ENCODE measurements around the gene TRIM58. TPM values are rescaled to one million over a fixed set of nuclear protein-coding genes. Genes with fewer than 3 reads are reported as not detected.

The TRIM58 gene, protein sequence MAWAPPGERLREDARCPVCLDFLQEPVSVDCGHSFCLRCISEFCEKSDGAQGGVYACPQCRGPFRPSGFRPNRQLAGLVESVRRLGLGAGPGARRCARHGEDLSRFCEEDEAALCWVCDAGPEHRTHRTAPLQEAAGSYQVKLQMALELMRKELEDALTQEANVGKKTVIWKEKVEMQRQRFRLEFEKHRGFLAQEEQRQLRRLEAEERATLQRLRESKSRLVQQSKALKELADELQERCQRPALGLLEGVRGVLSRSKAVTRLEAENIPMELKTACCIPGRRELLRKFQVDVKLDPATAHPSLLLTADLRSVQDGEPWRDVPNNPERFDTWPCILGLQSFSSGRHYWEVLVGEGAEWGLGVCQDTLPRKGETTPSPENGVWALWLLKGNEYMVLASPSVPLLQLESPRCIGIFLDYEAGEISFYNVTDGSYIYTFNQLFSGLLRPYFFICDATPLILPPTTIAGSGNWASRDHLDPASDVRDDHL
- total RNA-seq (2014; rRNA removed): not detected in 2 replicates
- polyA plus RNA-seq (2012): not detected

DNA sequence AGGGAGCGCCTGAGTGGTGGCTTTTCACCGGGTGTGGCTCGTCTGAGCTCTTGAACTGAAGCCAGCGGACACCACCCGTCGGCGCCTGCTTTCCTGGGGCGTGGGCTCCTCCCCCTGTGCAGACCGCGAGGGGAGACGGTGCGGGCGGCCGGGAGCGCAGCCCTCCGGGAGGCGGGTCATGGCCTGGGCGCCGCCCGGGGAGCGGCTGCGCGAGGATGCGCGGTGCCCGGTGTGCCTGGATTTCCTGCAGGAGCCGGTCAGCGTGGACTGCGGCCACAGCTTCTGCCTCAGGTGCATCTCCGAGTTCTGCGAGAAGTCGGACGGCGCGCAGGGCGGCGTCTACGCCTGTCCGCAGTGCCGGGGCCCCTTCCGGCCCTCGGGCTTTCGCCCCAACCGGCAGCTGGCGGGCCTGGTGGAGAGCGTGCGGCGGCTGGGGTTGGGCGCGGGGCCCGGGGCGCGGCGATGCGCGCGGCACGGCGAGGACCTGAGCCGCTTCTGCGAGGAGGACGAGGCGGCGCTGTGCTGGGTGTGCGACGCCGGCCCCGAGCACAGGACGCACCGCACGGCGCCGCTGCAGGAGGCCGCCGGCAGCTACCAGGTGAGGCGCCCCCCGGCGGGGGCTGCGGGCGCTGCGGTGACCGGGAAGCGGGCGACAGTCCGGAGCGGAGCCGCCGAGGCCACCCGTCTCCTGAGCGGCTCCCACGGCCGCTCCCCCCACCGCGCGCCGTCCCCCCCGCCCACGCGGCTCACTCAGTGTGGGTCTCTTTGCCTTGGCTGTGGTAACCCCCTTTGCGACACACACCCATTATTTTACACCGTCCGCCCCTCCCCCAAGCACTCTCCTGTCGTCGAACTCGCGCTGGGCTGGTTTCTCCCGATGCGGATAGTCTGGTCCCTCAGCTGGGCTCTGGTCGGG lies at the start of gene TRIM58:
TSS of gene TRIM58 (plus strand) at position 119 of the 916 bp plus-strand sequence. CDS start at position 179, 60 bp downstream.
- DNase-seq (ENCODE audit: low read depth): no peak

DNA sequence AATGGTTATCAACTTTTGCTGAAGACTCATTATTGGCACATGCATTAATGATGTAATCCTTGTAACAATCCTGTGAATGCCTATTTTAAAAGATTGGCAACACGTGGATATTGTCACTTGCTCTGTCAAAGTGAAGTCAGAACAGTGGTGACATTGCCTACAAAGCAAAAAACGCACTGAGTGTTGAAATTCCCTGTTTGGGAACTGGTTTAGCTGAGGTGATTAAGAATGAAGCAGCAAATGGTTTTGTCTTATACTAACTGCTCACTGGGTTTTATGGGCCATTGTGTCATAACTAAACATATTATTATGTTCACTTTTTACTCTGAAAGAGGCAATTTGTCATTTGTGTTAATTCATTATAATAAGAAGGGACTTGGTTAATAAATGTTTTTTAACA lies 44.4 kb upstream of the TRIM58 start:
- no peak for DNase-seq (ENCODE audit: low read depth)

DNA sequence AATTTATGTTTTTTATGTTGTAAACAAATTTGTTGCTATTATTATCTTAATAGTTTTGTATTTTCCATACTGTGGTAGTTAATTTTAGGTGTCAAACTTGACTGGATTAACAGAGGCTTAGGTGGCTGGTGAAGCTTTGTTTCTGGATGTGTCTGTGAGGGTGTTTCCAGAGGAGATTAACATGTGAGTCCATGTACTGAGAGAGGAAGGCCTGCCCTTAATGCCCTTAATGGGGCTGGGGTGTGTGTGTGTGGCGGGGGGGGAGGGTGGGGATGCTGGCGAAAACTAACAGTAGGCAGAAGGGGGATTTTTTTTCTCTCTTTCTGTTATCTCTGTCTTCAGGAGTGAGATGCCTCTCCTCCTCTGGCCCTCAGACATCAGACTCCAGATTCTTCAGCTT lies 34.9 kb upstream of the TRIM58 start:
- DNase-seq (ENCODE audit: low read depth): no peak

DNA sequence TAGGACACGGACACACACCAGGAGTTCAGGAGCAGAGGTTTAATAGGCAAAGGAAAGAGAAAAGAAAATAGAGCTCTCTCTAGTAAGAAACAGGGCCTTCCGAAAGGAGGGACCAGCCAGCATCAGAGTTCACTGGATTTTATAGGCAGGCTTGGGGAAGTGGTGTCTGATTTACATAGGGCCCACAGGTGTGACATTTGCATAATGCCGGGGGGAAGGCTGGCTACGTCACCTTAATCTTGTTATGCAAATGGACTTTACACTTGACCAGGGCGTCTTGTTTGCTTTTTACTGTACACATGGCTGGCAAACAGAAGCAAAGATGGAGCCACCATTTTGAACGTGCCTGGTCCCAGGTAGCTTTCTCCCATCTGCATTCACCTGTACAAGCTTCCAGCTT lies 33.0 kb upstream of the TRIM58 start, which contains the start of gene OR14A16:
TSS of gene OR14A16 (minus strand) at position 97 of the 400 bp plus-strand sequence. CDS start 8,390 bp downstream, outside the sequence.
- DNase-seq (ENCODE audit: low read depth): no peak

DNA sequence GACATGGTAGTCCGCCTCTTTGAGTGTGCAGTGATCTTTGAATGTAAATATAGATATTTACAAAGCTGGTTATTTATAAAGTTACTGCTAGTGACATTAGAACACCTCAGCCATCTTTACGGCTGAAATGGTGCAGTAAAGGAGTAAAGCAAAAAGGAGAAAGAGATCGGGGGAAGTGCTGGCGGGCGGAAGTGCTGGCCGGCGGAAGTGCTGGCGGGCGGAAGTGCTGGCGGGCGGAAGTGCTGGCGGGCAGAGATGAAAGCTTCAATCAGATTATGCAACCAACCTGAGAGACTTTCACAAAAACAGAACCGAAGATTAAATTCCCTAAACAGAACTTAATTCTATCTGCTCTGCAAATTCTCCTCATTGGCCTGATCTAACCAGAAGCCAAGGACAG lies 31.6 kb upstream of the TRIM58 start:
- DNase-seq (ENCODE audit: low read depth): no peak

DNA sequence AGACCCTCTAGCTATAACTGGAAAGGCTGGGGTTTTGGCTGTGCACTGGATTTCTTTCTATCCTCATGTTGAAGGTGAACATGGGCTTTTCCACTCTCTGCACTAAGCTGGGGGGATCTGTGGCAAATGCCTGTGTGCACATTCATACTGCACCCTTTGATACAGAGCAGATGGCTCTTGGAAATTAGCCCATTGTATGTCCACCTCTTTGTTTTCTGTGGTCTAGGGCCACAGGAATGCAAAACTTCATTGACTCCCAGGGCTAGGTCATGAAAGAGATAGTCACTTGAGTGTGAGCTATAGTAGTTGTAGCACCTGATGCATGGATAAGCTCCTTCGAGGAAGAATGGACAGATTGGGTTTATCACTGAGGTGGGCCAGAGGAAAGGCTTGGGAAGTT lies 27.3 kb upstream of the TRIM58 start:
- DNase-seq (ENCODE audit: low read depth): no peak

- DNase-seq (ENCODE audit: low read depth): no peak
These were observed 23.4 kb upstream of the TRIM58 start for GRCh38 chr1:247833601-247834000.

DNA sequence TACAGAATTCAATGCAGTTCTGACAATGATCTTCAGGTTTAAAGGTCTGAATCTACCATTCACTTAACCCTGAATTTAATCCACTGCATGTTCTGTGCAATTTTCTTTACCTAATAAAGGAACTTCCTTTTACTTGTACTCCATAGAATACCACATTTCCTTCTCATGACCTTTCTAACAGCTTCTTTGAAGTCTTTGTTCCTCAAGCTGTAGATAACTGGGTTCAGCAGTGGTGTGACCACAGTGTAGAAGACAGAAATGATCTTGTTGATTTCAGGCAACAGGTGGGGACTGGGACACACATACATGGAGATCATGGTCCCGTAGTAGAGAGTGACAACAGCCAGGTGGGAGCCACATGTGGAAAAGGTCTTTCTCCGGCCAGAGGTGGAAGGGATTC lies 16.2 kb upstream of the TRIM58 start:
- no peak for DNase-seq (ENCODE audit: low read depth)

GRCh38 chr1:247841796-247842195 lies 15.2 kb upstream of the TRIM58 start, which contains the start of gene OR11L1:
TSS of gene OR11L1 (minus strand) at chr1:247841896. CDS start at chr1:247841896, 0 bp downstream.
- no peak for DNase-seq (ENCODE audit: low read depth)

DNA sequence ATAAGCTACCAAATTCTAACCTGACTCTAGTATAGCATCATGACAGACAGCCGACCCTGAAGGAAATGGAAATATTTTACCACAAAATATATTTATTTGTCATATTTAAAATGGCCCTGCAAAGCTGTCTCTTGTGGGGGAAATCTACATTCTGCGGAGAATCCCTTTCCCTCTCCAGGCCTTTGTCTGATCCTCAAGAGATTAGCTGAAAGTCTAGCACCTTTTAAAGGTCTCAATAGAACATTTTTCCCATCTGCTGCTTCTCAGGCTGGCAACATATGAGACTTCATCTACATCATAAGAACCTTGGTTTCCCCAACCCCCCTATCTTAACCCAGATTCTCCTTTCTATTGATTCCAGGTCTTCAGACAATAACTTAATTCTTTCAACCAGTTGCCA lies 13.6 kb upstream of the TRIM58 start:
- no peak for DNase-seq (ENCODE audit: low read depth)

DNA sequence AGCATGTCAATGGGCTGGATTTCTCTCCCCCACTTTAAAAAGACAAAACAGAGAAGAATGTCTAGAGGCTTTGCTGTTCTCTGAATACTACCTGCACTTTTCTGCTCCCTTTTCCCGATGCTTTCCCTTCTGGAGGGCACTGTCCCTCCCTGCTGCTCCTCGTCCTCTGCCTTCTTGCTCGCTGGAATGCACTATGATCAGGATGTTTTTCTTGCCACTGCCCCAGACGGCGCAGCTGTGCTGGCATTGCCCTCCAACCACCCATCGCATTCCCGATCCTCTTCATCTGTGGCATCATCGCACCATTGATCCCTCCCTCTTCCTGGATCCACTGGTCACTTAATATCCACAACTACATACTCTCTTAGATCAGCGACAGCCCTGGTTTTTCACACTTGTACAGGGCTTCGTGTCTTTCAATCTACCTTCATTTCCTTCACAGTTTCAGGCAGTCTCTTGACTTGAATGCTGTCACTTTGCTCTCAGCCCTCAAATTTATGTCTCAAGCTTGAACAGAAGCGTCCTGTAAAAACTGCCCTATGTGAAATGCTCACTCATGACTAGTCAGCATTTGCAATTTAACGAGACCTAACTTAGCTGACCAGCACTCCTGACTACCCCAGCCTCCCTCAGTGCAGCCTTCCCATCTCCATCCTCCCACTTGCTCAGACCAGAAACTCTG lies 11.8 kb upstream of the TRIM58 start:
- DNase-seq (ENCODE audit: low read depth): no peak

GRCh38 chr1:247845693-247846017 lies 11.3 kb upstream of the TRIM58 start:
- DNase-seq (ENCODE audit: low read depth): no peak

DNA sequence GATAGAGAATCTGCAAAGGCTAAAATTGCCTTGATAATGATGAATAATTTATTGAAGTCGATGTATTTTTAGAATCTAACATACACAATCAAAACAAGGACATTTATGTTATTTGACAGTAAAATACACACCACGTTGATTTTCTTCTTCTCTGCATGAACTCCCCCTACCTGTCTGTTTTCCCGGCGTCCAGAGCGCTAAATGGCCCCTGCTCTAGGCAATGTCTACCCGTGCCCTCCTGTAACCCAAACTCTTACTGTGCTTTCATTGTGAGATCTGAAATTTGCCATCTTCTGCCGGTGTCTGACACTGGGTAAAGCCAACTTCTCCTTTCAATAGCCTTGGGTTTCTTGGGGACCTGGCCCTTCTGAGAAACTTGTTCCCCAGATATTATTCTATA lies 8.6 kb upstream of the TRIM58 start:
- DNase-seq (ENCODE audit: low read depth): no peak

- no peak for DNase-seq (ENCODE audit: low read depth)
These were observed 7.4 kb upstream of the TRIM58 start for GRCh38 chr1:247849616-247850015.

- no peak for DNase-seq (ENCODE audit: low read depth)
These were observed 2.0 kb upstream of the TRIM58 start for GRCh38 chr1:247854899-247855545.

- no peak for DNase-seq (ENCODE audit: low read depth)
These were observed 1.1 kb upstream of the TRIM58 start for GRCh38 chr1:247855911-247856310.

GRCh38 chr1:247857985-247858619 lies 1.1 kb downstream of the TRIM58 start:
- no peak for DNase-seq (ENCODE audit: low read depth)

DNA sequence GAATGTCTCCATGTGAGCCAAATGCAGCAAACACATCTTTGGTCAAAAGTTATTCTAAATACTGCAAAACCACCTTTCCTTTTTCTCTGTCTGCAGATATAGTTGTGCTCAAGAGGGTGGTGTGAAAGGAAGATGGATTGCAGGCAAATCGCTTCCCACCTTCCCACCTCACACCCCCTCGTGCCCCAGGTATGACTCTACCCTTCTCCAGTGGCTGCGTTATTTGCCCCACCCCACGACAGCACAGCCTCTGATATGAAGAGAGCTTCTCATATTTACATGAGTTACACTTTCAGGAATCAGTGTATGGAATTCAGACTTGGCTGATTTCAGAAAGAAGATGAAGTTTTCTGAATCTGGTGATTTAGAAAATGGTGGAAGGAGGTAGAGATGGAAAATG lies 5.8 kb downstream of the TRIM58 start:
- no peak for DNase-seq (ENCODE audit: low read depth)

GRCh38 chr1:247864644-247865043 lies 7.7 kb downstream of the TRIM58 start:
- no peak for DNase-seq (ENCODE audit: low read depth)

DNA sequence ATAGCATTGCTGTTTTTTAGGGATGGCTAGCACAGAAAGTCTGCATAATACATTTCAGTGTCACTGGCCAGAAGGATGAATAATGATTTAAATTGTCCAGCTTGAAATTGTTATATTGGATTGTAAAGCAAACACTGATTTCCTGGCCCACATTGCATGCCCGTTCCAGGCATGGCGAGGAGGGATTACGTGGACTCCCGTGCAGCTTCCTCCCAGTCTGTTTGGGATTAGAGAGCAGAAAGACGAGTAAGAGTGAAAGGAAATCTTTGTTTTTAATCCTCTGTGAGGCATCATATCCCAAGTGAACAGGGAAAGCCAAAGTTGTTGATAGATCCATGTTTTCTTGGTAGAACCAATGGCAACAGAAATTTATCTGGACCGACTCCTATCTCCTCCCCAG lies 8.4 kb downstream of the TRIM58 start:
- no peak for DNase-seq (ENCODE audit: low read depth)

DNA sequence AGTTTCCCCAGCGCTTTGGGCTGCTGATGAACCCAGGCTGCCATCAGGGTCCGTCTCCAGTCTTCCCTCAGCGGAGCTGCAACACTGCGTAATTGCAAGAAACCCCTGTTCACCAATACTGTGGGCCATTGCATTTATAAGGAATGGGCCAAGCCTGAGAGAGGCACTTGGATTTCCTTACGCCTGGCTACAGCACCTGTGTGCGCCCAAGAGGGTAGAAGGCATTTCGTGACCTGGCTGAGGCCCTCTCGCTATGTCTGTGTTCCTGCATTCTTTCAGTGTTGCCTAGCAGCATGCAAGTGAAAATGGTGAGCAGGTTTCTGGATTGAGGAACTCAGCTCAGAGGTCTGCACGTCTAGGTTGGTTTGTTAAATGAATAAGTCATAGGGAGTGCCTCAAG lies 26.4 kb downstream of the TRIM58 start:
- no peak for DNase-seq (ENCODE audit: low read depth)

All from LHCN-M2 (cell line).